ENCODE data around the gene LDB3.

LDB3 gene

GRCh38 chr10:86632009-86632800 is 36.1 kb upstream of the LDB3 start:
- Histone ChIP-seq H3K4me2 (ENCODE audit: low read length) (no peak overlapping the region), H4K20me1 (ENCODE audit: control insufficient read depth, insufficient read depth, low read depth, low read length) (no peaks in the 10 kb centered on the region), H3K27me3 (ENCODE audit: control insufficient read depth, low read length) (peaks cover 11% of the 10 kb centered on the region; the same call in 1 of the 2 replicates), H3K27ac (ENCODE audit: low read depth, low read length) (no peak overlapping the region), H3K4me1 (ENCODE audit: control insufficient read depth, low read length) (no peaks in the 10 kb centered on the region), H3K9me3 (ENCODE audit: control insufficient read depth, insufficient read depth, low read length) (no peaks in the 10 kb centered on the region), H3F3A (ENCODE audit: control insufficient read depth, insufficient read depth) (no peaks in the 10 kb centered on the region), H3K36me3 (ENCODE audit: control insufficient read depth, low read length) (no peaks in the 10 kb centered on the region), H3K4me3 (ENCODE audit: low read length) (no peak overlapping the region), H3K9me2 (replicated peaks; ENCODE audit: control insufficient read depth, low read length) (no peaks in the 10 kb centered on the region), H3K79me2 (ENCODE audit: control insufficient read depth, low read length) (no peaks in the 10 kb centered on the region)
- TF ChIP-seq EZH2phosphoT487 (IDR thresholded peaks at IDR 0.05; ENCODE audit: borderline replicate concordance, low read length): no peak
- TF ChIP-seq CTCF (IDR thresholded peaks at IDR 0.05; ENCODE audit: low read depth, low read length, poor library complexity, severe bottlenecking): no peak

GRCh38 chr10:86632951-86633350 is 35.4 kb upstream of the LDB3 start:
- Histone ChIP-seq H3K36me3 (ENCODE audit: control insufficient read depth, low read length) (no peaks in the 10 kb centered on the region), H3K79me2 (ENCODE audit: control insufficient read depth, low read length) (no peaks in the 10 kb centered on the region), H3K4me3 (ENCODE audit: low read length) (no peak overlapping the region), H3K27me3 (ENCODE audit: control insufficient read depth, low read length) (peaks cover 11% of the 10 kb centered on the region; the same call in 1 of the 2 replicates), H3K4me2 (ENCODE audit: low read length) (no peak overlapping the region), H3F3A (ENCODE audit: control insufficient read depth, insufficient read depth) (no peaks in the 10 kb centered on the region), H4K20me1 (ENCODE audit: control insufficient read depth, insufficient read depth, low read depth, low read length) (no peaks in the 10 kb centered on the region), H3K9me3 (ENCODE audit: control insufficient read depth, insufficient read depth, low read length) (no peaks in the 10 kb centered on the region), H3K9me2 (replicated peaks; ENCODE audit: control insufficient read depth, low read length) (no peaks in the 10 kb centered on the region), H3K27ac (ENCODE audit: low read depth, low read length) (no peak overlapping the region), H3K4me1 (ENCODE audit: control insufficient read depth, low read length) (no peaks in the 10 kb centered on the region)
- TF ChIP-seq EZH2phosphoT487 (IDR thresholded peaks at IDR 0.05; ENCODE audit: borderline replicate concordance, low read length) (no peak), CTCF (IDR thresholded peaks at IDR 0.05; ENCODE audit: low read depth, low read length, poor library complexity, severe bottlenecking) (no peak)

- no peaks in the 10 kb centered on the region for H4K20me1 ChIP-seq (ENCODE audit: control insufficient read depth, insufficient read depth, low read depth, low read length)
- H3K27me3 ChIP-seq (ENCODE audit: control insufficient read depth, low read length): peaks cover 11% of the 10 kb centered on the region; the same call in 1 of the 2 replicates
- H3K4me1 ChIP-seq (ENCODE audit: control insufficient read depth, low read length): no peaks in the 10 kb centered on the region
- no peak overlapping the region for H3K4me3 ChIP-seq (ENCODE audit: low read length)
- no peak overlapping the region for H3K27ac ChIP-seq (ENCODE audit: low read depth, low read length)
- H3K9me3 ChIP-seq (ENCODE audit: control insufficient read depth, insufficient read depth, low read length): no peaks in the 10 kb centered on the region
- H3K9me2 ChIP-seq (replicated peaks; ENCODE audit: control insufficient read depth, low read length): no peaks in the 10 kb centered on the region
- H3K36me3 ChIP-seq (ENCODE audit: control insufficient read depth, low read length): no peaks in the 10 kb centered on the region
- no peak for TF ChIP-seq EZH2phosphoT487 (IDR thresholded peaks at IDR 0.05; ENCODE audit: borderline replicate concordance, low read length)
- no peak for TF ChIP-seq CTCF (IDR thresholded peaks at IDR 0.05; ENCODE audit: low read depth, low read length, poor library complexity, severe bottlenecking)
- H3K4me2 ChIP-seq (ENCODE audit: low read length): no peak overlapping the region
- no peaks in the 10 kb centered on the region for H3F3A ChIP-seq (ENCODE audit: control insufficient read depth, insufficient read depth)
- H3K79me2 ChIP-seq (ENCODE audit: control insufficient read depth, low read length): no peaks in the 10 kb centered on the region
Observed at GRCh38 chr10:86635402-86635801, 32.9 kb upstream of the LDB3 start.

Data from DOHH2 (cell line).